Measurements from ENCODE around the gene C4orf51. TPM values are rescaled to one million over a fixed set of nuclear protein-coding genes. Genes with fewer than 3 reads are reported as not detected.

C4orf51 gene
- total RNA-seq, 1 donor from 2014 or later: not detected

GRCh38 chr4:145732895-145733880 lies 53.2 kb downstream of the C4orf51 start:
- H3K36me3 Mint-ChIP-seq (ENCODE audit: low read depth): no peaks in the 10 kb centered on the region
- no peak for TF ChIP-seq CTCF (conservative IDR thresholded peaks at IDR 0.05)
- peak; percentile 85 for DNase-seq (ENCODE audit: low read depth, low spot score)
- H3K27me3 Mint-ChIP-seq (ENCODE audit: low read depth): no peaks in the 10 kb centered on the region
- peak overlapping the region; percentile 89 for H3K4me3 Mint-ChIP-seq
- H3K4me1 Mint-ChIP-seq: peaks cover 34% of the 10 kb centered on the region
- no peaks in the 10 kb centered on the region for H3K9me3 Mint-ChIP-seq
- H3K27ac Mint-ChIP-seq (ENCODE audit: unreplicated experiment): peak overlapping the region; percentile 85

- H3K4me1 Mint-ChIP-seq: peaks cover 34% of the 10 kb centered on the region
- peak overlapping the region; percentile 89 for H3K4me3 Mint-ChIP-seq
- peak overlapping the region; percentile 31 for H3K27ac Mint-ChIP-seq (ENCODE audit: unreplicated experiment)
- TF ChIP-seq CTCF (conservative IDR thresholded peaks at IDR 0.05): no peak
- no peaks in the 10 kb centered on the region for H3K36me3 Mint-ChIP-seq (ENCODE audit: low read depth)
- no peak for DNase-seq (ENCODE audit: low read depth, low spot score)
- H3K9me3 Mint-ChIP-seq: no peaks in the 10 kb centered on the region
- H3K27me3 Mint-ChIP-seq (ENCODE audit: low read depth): no peaks in the 10 kb centered on the region
These were observed 54.1 kb downstream of the C4orf51 start for GRCh38 chr4:145734031-145734430.

- Mint-ChIP-seq H3K27ac (ENCODE audit: unreplicated experiment) (peak overlapping the region; percentile 85), H3K36me3 (ENCODE audit: low read depth) (no peaks in the 10 kb centered on the region), H3K27me3 (ENCODE audit: low read depth) (no peaks in the 10 kb centered on the region), H3K4me1 (peaks cover 34% of the 10 kb centered on the region), H3K9me3 (no peaks in the 10 kb centered on the region), H3K4me3 (peak overlapping the region; percentile 89)
- no peak for TF ChIP-seq CTCF (conservative IDR thresholded peaks at IDR 0.05)
- no peak for DNase-seq (ENCODE audit: low read depth, low spot score)
These were observed 54.8 kb downstream of the C4orf51 start for GRCh38 chr4:145734576-145735346.

GRCh38 chr4:145735347-145735675 lies 55.4 kb downstream of the C4orf51 start:
- peak overlapping the region; percentile 85 for H3K27ac Mint-ChIP-seq (ENCODE audit: unreplicated experiment)
- H3K36me3 Mint-ChIP-seq (ENCODE audit: low read depth): no peaks in the 10 kb centered on the region
- H3K4me1 Mint-ChIP-seq: peaks cover 34% of the 10 kb centered on the region
- H3K9me3 Mint-ChIP-seq: no peaks in the 10 kb centered on the region
- peak overlapping the region; percentile 45 for H3K4me3 Mint-ChIP-seq
- no peaks in the 10 kb centered on the region for H3K27me3 Mint-ChIP-seq (ENCODE audit: low read depth)
- no peak for DNase-seq (ENCODE audit: low read depth, low spot score)
- TF ChIP-seq CTCF (conservative IDR thresholded peaks at IDR 0.05): no peak

GRCh38 chr4:145735827-145736226 lies 55.9 kb downstream of the C4orf51 start:
- no peaks in the 10 kb centered on the region for H3K9me3 Mint-ChIP-seq
- H3K36me3 Mint-ChIP-seq (ENCODE audit: low read depth): no peaks in the 10 kb centered on the region
- no peak overlapping the region for H3K4me3 Mint-ChIP-seq
- no peak for TF ChIP-seq CTCF (conservative IDR thresholded peaks at IDR 0.05)
- no peak overlapping the region for H3K27ac Mint-ChIP-seq (ENCODE audit: unreplicated experiment)
- DNase-seq (ENCODE audit: low read depth, low spot score): no peak
- H3K4me1 Mint-ChIP-seq: peaks cover 34% of the 10 kb centered on the region
- H3K27me3 Mint-ChIP-seq (ENCODE audit: low read depth): no peaks in the 10 kb centered on the region

Measured in neural crest cell (in vitro differentiated cells).